Inflammatory macrophage (primary cell): ENCODE results near the gene GNB1L.

ENCODE experiments used
- DNase-seq, 2 donors: peaks; one replicate each; pipeline ENCODE4 v3.0.0-alpha.2; 2020 to 2022

Gene GNB1L

GRCh38 chr22:19859861-19860510, 5.3 kb upstream of the GNB1L start:
- DNase-seq, result no peak

GRCh38 chr22:19857382-19857781, 2.7 kb upstream of the GNB1L start:
- DNase-seq, result no peak

DNA sequence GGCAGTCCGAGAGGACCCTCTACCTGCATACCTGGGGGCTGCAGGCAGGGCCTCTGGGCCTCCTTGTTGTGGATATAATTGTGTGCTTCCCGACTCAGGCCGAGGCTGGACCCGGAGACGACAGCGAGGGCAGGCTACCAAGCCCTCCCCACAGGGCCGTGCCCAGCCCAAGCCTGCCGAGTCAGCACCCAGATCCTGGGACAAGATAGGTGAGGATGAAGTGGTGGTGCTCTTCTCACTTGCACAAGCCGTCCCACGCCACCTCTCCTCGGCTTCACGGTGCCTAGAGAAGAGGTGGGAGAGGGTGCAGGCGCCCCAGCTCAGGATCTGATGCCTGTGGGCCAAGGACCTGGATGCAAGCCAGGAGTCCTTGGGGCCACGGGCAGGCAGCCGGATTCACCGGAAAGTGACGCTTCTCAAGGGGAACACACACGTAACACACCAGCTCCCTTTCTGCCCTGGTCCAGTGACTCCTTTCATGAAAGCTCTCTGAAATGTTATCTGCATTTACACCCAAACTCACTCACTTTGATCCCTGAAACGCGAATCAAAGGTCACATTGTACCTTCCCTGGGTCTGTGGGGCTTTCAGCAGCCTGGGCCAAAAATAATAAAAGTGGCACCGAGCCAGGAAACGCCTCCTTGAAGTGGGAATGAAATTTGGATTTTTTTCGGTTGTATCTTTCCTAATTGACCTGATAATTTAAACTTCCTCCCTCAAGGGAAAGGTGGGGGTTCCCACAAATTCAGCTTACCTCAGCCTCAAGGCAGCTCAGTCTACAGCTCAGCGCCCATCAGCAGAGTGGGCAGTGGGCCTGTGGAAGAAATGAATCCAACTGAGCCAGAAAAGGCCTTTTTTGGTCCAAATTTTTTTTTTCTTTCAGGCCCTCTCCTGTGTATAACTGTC, 1.1 kb upstream of the GNB1L start:
- DNase-seq, result peak; percentile 38 to 40

DNA sequence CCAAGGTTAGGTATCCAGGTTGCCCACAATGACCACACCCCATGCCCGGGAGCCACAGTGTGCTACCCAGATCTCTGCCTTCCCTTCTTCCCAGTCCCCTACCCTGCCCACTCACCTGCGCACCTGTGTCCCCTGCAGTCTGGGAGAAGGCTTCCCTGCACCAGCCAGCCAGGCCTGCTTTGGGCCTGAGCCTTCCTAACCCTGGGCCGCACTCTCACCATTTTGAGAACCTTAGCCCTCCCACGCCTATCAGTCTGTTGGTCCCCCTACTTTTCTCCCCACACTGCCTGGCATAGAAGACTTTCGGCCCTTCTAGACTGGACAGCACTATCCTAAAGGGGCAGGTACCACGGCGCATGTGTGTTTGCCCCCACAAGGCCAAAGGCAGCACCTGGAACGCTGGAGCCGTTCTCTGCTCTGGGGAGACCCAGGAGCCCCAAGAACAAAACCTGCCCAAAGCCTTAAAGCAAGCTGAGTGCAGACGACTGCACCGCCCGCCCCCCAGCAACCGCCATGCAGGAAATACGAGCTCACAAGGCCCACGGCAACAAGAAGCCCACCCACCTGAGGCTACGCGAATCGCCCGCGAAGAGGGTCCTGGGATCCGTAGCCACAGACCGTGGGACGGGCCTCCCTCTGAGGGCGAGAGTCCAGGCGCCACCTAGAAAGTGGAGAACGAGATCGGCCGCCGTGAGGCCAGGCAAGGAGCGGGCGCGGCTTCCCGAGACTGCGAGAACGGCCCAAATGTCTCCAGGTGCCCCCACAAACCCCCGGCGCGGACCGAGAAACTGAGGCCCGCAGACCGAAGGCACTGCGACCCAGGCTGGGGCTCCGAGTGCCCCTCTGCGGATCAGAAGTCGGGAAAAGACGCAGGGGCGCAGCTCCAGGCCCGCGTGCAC, 546 bp downstream of the GNB1L start:
- DNase-seq, result no peak

GRCh38 chr22:19853058-19853878, 1.4 kb downstream of the GNB1L start:
- no peak for DNase-seq

DNA sequence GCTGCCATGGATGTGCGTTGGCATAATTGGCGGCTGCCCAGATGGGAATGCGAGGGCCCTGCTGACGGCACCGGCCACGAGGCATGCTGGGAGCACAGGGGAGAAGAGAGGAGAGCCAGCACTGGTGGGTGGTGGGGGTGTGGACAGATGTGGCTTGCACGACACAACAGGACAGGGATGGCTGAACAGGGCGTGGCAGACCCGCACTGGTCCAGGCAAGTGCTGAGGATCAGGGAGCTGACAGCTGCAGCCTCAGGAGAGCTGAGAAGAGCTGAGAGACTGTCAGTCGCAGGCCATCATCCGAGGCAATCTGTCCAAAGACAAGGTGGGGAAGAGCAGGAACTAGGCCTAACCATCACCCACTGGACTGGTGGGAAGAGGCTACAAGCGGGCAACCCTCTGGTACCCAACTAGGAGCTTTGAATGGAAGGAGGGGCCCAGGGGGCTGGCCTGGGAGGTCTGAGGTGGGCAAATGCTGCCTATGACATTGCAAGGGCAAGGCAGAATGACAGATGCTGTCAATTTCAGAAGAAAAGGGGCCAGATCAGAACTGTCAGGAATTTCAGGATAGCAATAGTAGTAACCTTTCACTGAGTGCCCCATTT, 2.4 kb downstream of the GNB1L start:
- DNase-seq, result no peak

- DNase-seq, result no peak
Measured at GRCh38 chr22:19851291-19852176, 3.1 kb downstream of the GNB1L start.

DNA sequence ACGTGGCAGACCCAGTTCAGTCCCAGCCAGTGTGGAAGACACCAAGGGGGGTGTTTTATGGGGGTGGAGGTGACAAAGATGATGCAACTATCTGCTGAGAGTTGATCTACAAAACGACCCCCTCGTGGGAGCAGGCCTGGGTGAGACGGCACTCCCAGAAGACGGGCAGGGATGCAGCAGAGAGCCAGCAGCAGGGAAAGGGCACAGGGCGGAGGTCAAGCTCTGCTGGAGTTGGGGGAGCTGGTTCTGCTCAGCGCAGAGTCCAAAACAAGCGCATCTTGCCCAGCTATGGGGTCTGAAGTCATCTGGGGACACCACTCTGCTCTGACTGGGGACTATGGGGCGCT, 3.9 kb downstream of the GNB1L start:
- no peak for DNase-seq

DNA sequence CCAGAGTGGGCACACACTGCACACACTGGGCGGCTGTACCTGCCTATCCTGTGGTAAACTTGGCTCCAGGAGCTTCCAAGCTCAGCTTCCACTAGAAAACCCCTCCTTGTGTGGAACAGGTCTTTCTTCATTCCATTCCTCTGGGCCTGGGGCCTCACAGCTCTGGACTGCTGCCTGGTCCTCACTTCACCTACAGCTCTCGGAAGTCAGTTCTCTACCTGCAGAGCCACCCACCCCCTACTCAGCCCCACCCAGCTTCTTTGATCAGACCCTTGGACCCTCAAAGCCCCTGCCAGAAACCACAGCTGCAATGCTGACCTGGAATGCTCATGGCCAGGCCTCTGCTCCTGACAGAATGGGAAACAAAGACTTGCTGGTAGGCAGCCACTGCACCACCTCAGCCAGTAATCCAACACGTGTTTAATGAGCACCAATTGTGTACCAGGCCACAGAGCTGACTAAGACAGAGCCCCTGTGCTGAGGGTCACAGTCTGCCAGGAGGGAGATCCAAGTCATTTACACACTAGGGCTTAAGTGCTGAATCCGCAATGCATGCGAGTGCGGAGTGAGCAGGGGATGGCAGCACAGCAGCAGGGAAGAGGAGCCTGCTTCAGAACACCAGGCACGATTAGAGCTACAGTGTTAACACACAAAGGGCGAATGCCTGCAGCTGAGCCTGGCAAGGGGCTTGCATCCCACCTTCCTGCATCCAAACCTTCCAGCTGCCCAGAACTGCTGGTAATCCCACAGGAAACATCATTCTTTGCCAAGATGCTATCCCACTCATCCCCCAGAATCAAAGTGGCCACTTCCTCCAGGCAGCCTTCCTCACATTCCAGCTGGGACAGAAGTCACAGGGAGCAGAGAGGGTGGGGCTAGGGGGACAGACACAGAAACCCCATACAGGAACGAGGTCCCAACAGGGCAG, 4.6 kb downstream of the GNB1L start:
- DNase-seq, result no peak

GRCh38 chr22:19848298-19849224, 6.1 kb downstream of the GNB1L start:
- DNase-seq, result no peak

- no peak for DNase-seq
Measured at GRCh38 chr22:19847345-19847632, 7.4 kb downstream of the GNB1L start.

DNA sequence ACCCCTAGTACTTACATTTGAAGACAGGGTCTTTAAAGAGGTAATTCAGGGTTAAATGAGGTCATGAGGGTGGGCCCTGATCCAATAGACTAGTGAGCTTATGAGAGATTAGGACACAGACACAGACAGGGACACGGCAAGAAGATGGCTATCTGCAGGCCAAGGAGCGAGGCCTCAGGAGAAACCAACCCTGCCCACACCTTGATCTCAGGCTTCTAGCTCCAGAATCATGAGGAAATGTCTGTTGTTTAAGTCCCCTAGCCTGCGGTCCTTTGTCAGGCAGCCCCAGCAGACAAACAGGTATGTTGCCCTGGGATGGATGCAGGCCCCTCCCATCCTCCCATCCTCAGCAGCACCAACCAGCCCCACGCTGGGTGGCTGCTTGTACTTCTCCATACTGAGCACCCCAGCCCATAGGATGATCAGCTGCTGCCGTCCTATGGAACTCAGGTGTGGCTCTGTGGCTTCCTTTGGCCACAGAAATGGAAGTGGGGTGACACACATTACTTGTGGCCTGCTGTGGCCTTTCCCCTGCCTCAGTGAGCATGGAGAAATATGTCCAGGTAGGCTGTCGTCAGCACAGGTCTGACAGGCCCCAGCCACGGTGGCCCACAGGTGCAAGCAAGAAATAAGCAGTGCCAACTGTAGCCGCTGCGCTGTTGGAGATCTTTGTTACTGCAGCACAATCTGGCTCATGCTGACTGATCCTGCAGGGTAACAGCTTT, 7.9 kb downstream of the GNB1L start:
- DNase-seq, result no peak

DNA sequence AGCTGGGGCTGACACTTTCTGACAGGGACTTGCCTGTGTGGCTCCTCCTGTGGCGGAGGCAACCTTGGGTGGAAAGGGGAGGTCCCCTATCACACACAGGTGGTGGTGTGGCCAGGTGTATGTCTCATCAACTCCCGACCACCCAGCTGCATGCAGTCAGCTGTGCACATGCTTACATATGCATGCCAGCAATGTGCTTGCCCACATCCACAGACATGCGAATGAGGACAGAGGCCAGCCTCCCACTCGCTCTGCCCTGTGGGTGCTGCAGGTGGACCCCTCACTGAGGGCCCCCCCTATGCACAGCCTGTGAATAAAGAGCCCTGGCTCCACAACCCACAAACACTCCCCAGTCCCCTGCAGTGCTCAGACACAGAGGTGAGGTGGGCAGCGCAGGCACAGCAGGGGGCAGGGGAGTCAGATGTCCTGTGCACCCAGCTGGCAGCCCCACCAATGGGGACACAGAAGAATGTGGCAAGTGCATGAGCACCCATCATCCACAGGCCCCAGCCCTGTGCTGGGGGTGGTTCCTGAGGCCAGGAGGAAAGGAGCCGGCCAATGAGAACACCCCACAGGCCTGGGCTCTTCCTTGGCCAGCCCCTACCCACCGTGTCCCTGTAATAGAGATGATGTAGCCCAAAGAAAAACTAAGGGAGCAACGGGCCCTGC, 9.5 kb downstream of the GNB1L start:
- no peak for DNase-seq

GRCh38 chr22:19844377-19845053, 10.2 kb downstream of the GNB1L start:
- DNase-seq, result peak; percentile 77 to 85

GRCh38 chr22:19843857-19844376, 10.8 kb downstream of the GNB1L start:
- peak in 1 of 2 donors; percentile 16 for DNase-seq

DNA sequence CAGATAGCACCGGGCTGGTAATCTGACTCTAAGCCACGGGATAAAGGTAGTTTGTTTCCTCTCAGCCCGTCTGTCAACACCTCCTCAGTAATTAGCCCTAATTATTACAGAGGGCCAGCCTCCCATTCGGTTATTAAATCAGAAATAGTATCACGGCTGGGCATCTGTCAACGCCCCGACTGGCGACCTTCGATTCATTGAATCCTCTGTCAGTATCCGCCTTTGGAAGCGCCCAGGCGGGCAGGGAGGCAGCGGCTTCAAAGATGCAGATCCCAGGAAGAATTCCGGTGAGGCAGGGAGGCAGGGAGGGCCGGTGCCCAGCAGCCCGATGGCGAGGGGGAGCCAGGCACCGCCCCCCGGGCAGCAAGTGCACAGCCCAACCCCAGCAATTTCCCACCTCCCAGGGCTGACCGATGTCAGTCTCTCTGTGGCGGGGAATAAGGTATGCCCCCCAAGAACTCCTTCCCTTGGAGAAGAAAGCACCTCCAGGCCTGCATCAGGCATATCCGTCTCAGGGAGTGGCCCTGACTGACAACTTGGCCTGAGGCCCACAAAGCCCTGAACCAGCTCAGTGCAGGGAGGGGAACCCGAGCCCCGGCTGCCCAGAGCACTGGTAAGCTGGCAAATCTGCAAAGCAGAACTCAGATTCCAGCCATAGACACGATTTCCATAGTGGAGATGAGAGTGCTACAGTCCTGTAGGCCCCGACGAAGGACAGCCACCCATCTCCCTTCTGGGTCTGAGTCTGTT, 11.4 kb downstream of the GNB1L start:
- no peak for DNase-seq
